GM19468 (cell line): ENCODE measurements around the gene PXK.

Experiments used
- ATAC-seq: cut with Tn5 transposase; IDR thresholded peaks from one replicate; pipeline ENCODE4 v1.9.1; 2021; ENCODE audit warnings: mild to moderate bottlenecking, moderate library complexity, moderate number of reproducible peaks; ENCODE audit not compliant: unreplicated experiment; ENCODE audit errors: extremely low read depth

PXK gene

GRCh38 chr3:58441514-58442450, 109.1 kb downstream of the PXK start:
- no peak for ATAC-seq

GRCh38 chr3:58452176-58452575, 119.5 kb downstream of the PXK start:
- ATAC-seq, result no peak

- ATAC-seq, result no peak
Measured at GRCh38 chr3:58459160-58459559, 126.5 kb downstream of the PXK start.

GRCh38 chr3:58462829-58463180, 130.1 kb downstream of the PXK start:
- ATAC-seq, result no peak

GRCh38 chr3:58463181-58463941, 130.7 kb downstream of the PXK start:
- ATAC-seq, result peak; percentile 32

- ATAC-seq, result no peak
Measured at GRCh38 chr3:58463942-58464271, 131.2 kb downstream of the PXK start.

GRCh38 chr3:58464866-58465265, 132.2 kb downstream of the PXK start:
- ATAC-seq, result no peak

GRCh38 chr3:58466899-58467563, 134.3 kb downstream of the PXK start:
- no peak for ATAC-seq

GRCh38 chr3:58469096-58469495, 136.4 kb downstream of the PXK start:
- ATAC-seq, result no peak

- no peak for ATAC-seq
Measured at GRCh38 chr3:58470363-58471024, 137.8 kb downstream of the PXK start.

- ATAC-seq, result no peak
Measured at GRCh38 chr3:58471025-58471887, 138.6 kb downstream of the PXK start.

- ATAC-seq, result no peak
Measured at GRCh38 chr3:58473275-58473674, 140.6 kb downstream of the PXK start.

GRCh38 chr3:58474348-58474911, 141.7 kb downstream of the PXK start:
- no peak for ATAC-seq

GRCh38 chr3:58474967-58475578, 142.4 kb downstream of the PXK start:
- ATAC-seq, result no peak
